ENCODE data around the gene CST4.
"Not testable (repeated sequence)": the region's sequence is repeated elsewhere in the genome, so short reads cannot be mapped to it uniquely, and the experiment has no call there.

Gene CST4

GRCh38 chr20:23710771-23711170 is 21.9 kb upstream of the CST4 start:
- no peak for TF ChIP-seq CTCF (conservative IDR thresholded peaks at IDR 0.05; ENCODE audit: low read depth, low read length)
- DNase-seq (ENCODE audit: low read depth), result no peak
- no peak overlapping the region for H3K4me3 ChIP-seq (ENCODE audit: low read depth, low read length)

- H3K4me3 ChIP-seq (ENCODE audit: low read depth, low read length), result no peak overlapping the region
- no peak for TF ChIP-seq CTCF (conservative IDR thresholded peaks at IDR 0.05; ENCODE audit: low read depth, low read length)
- no peak for DNase-seq (ENCODE audit: low read depth)
Measured at GRCh38 chr20:23705895-23706294, 17.1 kb upstream of the CST4 start.

GRCh38 chr20:23702021-23702420 is 13.2 kb upstream of the CST4 start:
- no peak for TF ChIP-seq CTCF (conservative IDR thresholded peaks at IDR 0.05; ENCODE audit: low read depth, low read length)
- no peak overlapping the region for H3K4me3 ChIP-seq (ENCODE audit: low read depth, low read length)
- peak; percentile 48 for DNase-seq (ENCODE audit: low read depth)

- no peak for TF ChIP-seq CTCF (conservative IDR thresholded peaks at IDR 0.05; ENCODE audit: low read depth, low read length)
- H3K4me3 ChIP-seq (ENCODE audit: low read depth, low read length), result no peak overlapping the region
- no peak for DNase-seq (ENCODE audit: low read depth)
Measured at GRCh38 chr20:23700931-23701330, 12.1 kb upstream of the CST4 start.

GRCh38 chr20:23697947-23698346 is 9.1 kb upstream of the CST4 start:
- no peak overlapping the region for H3K4me3 ChIP-seq (ENCODE audit: low read depth, low read length)
- TF ChIP-seq CTCF (conservative IDR thresholded peaks at IDR 0.05; ENCODE audit: low read depth, low read length), result no peak
- no peak for DNase-seq (ENCODE audit: low read depth)

- DNase-seq (ENCODE audit: low read depth); H3K4me3 ChIP-seq (ENCODE audit: low read depth, low read length): not testable (repeated sequence)
Measured at GRCh38 chr20:23695068-23695395, 6.2 kb upstream of the CST4 start.

- H3K4me3 ChIP-seq (ENCODE audit: low read depth, low read length); DNase-seq (ENCODE audit: low read depth): not testable (repeated sequence)
Measured at GRCh38 chr20:23694178-23695067, 5.6 kb upstream of the CST4 start.

- not testable (repeated sequence) for H3K4me3 ChIP-seq (ENCODE audit: low read depth, low read length)
- peak; percentile 73 for DNase-seq (ENCODE audit: low read depth)
Measured at GRCh38 chr20:23692725-23693619, 4.1 kb upstream of the CST4 start.

All from choroid plexus epithelial cell (primary cell).